ENCODE results near the gene PDE9A.

The PDE9A gene

DNA sequence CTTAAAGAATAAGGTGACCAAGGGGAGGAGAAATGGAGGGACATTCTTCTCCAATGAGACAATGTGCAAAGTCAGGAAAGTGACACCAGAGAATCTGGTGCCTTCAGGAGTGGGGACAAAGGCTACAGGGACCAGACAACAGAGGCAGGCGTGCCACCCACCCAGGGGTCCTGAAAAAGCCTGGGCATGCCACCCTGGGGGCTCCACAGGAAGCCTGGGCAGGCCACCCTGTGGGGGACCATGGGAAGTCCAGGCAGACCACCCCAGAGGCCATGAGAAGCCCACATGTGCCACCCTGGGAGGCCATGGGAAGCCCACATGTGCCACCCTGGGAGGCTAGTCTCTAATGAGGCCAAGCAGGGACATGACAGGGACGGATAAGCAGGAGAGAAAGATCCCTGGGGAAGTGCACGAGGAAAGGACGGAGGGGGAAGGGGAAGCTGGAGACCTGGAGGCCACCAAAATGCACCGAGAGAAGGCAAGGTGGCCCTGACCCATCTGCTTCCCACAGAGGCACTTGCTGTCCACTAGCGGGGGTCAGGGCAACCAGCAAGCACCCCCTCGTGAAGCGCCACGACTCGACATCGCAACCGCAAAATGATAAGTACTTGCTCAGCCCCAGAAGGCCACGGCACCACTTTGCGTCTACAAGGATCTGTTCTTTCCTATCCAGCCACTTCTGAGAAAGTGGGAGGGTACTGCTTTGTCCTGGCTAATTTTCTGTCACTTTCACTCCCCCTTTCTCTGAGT is 7.2 kb upstream of the PDE9A start:
- no peaks in the 10 kb centered on the region for H3K27me3 ChIP-seq (ENCODE audit: control insufficient read depth, insufficient read depth, low read length)
- peaks cover 4% of the 10 kb centered on the region for H3K4me1 ChIP-seq (ENCODE audit: control insufficient read depth, insufficient read depth, low read length)
- H3K9me3 ChIP-seq (ENCODE audit: control insufficient read depth, insufficient read depth, low read length) = no peaks in the 10 kb centered on the region
- no peaks in the 10 kb centered on the region for H3K36me3 ChIP-seq (ENCODE audit: control insufficient read depth, insufficient read depth, low read length)
- no peak overlapping the region for H3K9ac ChIP-seq (ENCODE audit: low read depth, low read length)
- H3K4me3 ChIP-seq (ENCODE audit: low read depth, low read length) = no peak overlapping the region

- no peaks in the 10 kb centered on the region for H3K4me1 ChIP-seq (ENCODE audit: control insufficient read depth, insufficient read depth, low read length)
- H3K4me3 ChIP-seq (ENCODE audit: low read depth, low read length) = no peak overlapping the region
- no peaks in the 10 kb centered on the region for H3K9me3 ChIP-seq (ENCODE audit: control insufficient read depth, insufficient read depth, low read length)
- H3K36me3 ChIP-seq (ENCODE audit: control insufficient read depth, insufficient read depth, low read length) = no peaks in the 10 kb centered on the region
- no peaks in the 10 kb centered on the region for H3K27me3 ChIP-seq (ENCODE audit: control insufficient read depth, insufficient read depth, low read length)
- no peak overlapping the region for H3K9ac ChIP-seq (ENCODE audit: low read depth, low read length)
Observed at GRCh38 chr21:42646836-42647235, 6.6 kb upstream of the PDE9A start.

DNA sequence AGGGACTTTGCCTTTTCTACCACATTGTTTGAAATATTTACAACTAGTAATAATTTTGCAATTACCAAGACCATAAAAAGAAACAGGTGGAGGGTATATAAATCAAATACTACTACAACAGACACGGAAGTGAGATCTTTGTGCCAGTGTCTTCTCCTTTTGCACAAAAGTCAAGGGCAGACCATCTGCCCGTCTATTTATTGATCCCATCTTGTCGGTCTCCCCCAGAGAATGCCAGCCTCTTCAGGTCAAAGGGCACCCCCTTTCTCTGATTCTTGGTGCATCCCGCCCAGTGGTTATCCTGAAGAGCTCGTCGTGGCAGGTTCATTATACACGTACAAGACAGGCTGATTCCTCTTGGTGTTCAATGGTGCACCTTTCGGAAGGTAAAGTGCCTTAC is 4.8 kb upstream of the PDE9A start:
- Histone ChIP-seq H3K4me3 (ENCODE audit: low read depth, low read length) (no peak overlapping the region), H3K36me3 (ENCODE audit: control insufficient read depth, insufficient read depth, low read length) (no peaks in the 10 kb centered on the region), H3K9ac (ENCODE audit: low read depth, low read length) (no peak overlapping the region), H3K27me3 (ENCODE audit: control insufficient read depth, insufficient read depth, low read length) (no peaks in the 10 kb centered on the region), H3K9me3 (ENCODE audit: control insufficient read depth, insufficient read depth, low read length) (no peaks in the 10 kb centered on the region), H3K4me1 (ENCODE audit: control insufficient read depth, insufficient read depth, low read length) (no peaks in the 10 kb centered on the region)

DNA sequence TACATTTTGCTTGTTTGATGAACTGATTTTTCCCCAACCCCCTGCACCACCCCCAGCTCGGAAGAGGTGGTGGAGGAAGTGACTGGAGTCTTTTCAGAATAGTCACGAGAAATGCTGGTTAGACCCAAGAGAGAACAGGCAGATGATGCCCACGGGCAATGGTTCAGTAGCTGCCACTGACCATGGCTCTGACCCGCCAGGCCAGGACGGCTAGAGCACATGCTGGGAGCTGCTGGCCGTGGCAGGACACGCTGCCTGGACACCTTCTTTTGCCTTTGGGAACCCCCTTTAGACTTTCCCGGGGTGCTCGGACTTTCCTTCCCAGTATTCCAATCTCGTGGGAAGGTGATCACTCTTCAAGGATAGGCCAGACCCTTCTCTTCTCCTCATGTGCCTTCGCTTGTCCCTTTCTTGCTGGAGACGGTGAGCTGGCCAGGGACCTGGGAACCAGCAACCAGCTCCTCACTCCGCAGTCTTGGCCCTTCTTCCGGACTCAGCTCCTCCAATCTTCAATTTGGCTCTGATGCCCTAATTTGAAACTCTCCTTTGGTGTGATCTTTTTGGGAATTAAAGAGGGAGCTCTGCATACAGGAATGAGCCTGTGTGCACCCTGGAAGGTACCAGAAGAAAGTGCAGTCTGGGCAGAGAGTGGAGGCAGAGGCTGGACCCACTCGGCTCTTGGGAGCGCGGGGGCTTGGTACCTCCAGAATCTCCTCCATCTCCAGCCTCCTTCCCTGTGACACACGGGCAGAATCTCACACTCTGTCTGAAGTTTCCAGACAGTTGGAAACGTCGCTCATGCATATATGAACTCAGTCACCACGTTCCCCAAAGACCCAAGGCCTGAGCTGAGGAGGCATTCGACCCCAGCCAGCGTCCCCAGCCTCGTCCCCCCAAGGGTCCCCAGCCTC is 4.0 kb upstream of the PDE9A start:
- no peak overlapping the region for H3K9ac ChIP-seq (ENCODE audit: low read depth, low read length)
- H3K9me3 ChIP-seq (ENCODE audit: control insufficient read depth, insufficient read depth, low read length) = no peaks in the 10 kb centered on the region
- H3K4me1 ChIP-seq (ENCODE audit: control insufficient read depth, insufficient read depth, low read length) = no peaks in the 10 kb centered on the region
- no peaks in the 10 kb centered on the region for H3K36me3 ChIP-seq (ENCODE audit: control insufficient read depth, insufficient read depth, low read length)
- H3K4me3 ChIP-seq (ENCODE audit: low read depth, low read length) = no peak overlapping the region
- no peaks in the 10 kb centered on the region for H3K27me3 ChIP-seq (ENCODE audit: control insufficient read depth, insufficient read depth, low read length)

- no peak overlapping the region for H3K4me3 ChIP-seq (ENCODE audit: low read depth, low read length)
- no peak overlapping the region for H3K9ac ChIP-seq (ENCODE audit: low read depth, low read length)
- no peaks in the 10 kb centered on the region for H3K9me3 ChIP-seq (ENCODE audit: control insufficient read depth, insufficient read depth, low read length)
- peaks cover 2% of the 10 kb centered on the region for H3K4me1 ChIP-seq (ENCODE audit: control insufficient read depth, insufficient read depth, low read length)
- H3K27me3 ChIP-seq (ENCODE audit: control insufficient read depth, insufficient read depth, low read length) = no peaks in the 10 kb centered on the region
- H3K36me3 ChIP-seq (ENCODE audit: control insufficient read depth, insufficient read depth, low read length) = no peaks in the 10 kb centered on the region
Observed at GRCh38 chr21:42650033-42650370, 3.4 kb upstream of the PDE9A start.

DNA sequence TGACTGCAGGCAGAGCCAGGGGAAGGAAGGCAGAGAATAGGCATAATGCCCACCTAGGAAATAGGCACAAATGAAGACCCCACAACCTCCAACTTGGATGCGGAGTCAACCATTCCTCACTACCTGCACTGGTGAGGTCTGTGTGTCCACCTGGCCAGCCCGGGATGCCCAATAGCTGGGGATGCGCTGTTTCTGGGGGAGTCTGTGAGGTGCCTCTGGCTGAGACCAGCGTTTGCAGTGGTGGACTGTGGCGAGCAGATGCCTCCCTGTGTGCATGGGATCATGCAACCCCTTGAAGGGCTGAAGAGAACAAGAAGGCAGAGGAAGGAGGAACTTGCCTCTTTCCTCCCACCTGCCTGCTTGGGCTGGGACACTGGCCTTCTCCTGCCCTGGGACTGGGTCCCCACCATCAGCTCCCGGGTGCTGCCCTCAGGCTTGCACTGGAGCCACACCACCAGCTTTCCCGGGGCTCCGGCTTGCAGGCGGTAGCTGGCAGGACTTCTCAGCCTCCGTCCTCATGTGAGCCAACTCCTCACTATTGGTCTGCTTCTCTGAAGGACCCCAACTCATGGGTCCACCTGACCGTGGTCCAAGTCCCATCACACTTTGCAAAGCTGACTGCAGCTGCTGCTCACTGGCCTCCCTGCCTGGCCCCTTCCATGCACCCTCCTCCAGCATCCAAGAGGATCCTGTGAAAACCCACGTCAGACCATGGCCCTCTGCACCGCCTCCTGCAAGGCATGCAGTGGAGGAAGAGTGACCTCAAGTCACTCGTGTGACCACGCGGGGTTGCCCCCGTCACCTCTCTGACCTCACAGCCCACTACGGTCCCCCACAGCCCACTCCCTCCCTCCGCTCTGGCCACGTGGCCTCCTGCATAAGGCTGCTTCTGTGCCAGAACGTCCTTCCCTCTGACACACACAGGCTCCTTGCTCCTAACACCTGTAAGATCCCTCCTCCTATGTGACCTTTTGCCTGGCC is 2.7 kb upstream of the PDE9A start:
- no peaks in the 10 kb centered on the region for H3K27me3 ChIP-seq (ENCODE audit: control insufficient read depth, insufficient read depth, low read length)

GRCh38 chr21:42651515-42652401 is 1.7 kb upstream of the PDE9A start:
- no peaks in the 10 kb centered on the region for H3K27me3 ChIP-seq (ENCODE audit: control insufficient read depth, insufficient read depth, low read length)
- H3K4me3 ChIP-seq (ENCODE audit: low read depth, low read length) = no peak overlapping the region
- H3K9me3 ChIP-seq (ENCODE audit: control insufficient read depth, insufficient read depth, low read length) = no peaks in the 10 kb centered on the region
- H3K4me1 ChIP-seq (ENCODE audit: control insufficient read depth, insufficient read depth, low read length) = peaks cover 18% of the 10 kb centered on the region
- no peaks in the 10 kb centered on the region for H3K36me3 ChIP-seq (ENCODE audit: control insufficient read depth, insufficient read depth, low read length)
- no peak overlapping the region for H3K9ac ChIP-seq (ENCODE audit: low read depth, low read length)

More for the DNA sequence above, 2.7 kb upstream of the PDE9A start:
- H3K9ac ChIP-seq (ENCODE audit: low read depth, low read length) = no peak overlapping the region
- no peaks in the 10 kb centered on the region for H3K36me3 ChIP-seq (ENCODE audit: control insufficient read depth, insufficient read depth, low read length)
- no peak overlapping the region for H3K4me3 ChIP-seq (ENCODE audit: low read depth, low read length)
- H3K4me1 ChIP-seq (ENCODE audit: control insufficient read depth, insufficient read depth, low read length) = peaks cover 7% of the 10 kb centered on the region
- no peaks in the 10 kb centered on the region for H3K9me3 ChIP-seq (ENCODE audit: control insufficient read depth, insufficient read depth, low read length)

DNA sequence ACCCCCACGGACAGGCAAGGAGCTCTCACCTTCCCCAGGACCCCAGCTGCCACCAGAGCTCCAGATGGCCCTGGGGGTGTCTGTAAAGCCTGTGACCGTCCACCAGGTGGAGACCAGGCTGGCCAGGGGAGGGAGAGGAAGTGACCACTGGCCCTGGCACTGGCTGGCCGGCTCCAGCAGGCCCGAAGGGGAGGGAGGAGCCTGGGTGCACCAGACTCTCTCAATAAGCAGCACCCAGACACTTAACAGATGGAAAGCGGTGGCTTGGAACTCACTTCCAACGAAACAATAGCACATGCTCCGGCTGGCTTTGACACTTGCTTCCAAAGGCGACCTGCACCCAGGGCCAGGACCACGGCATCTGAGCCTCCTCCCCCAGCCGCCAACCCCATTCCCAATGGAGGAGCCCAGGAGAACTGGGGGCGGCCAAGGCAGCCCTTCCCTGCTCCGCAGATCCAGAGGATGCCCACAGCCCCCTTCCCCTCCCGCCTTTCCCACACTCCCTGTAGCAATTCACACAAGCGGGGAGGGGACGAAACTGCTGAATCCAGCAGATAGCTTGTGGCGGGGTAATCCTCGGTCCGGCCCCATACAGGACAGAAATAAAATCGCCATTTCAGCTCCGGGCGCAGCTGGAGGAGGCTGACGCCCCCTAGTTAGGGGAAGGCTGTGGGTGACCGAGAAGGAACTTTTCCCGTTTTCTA is 742 bp upstream of the PDE9A start:
- Histone ChIP-seq H3K4me3 (ENCODE audit: low read depth, low read length) (peak overlapping the region; percentile 57), H3K9me3 (ENCODE audit: control insufficient read depth, insufficient read depth, low read length) (no peaks in the 10 kb centered on the region), H3K36me3 (ENCODE audit: control insufficient read depth, insufficient read depth, low read length) (no peaks in the 10 kb centered on the region), H3K4me1 (ENCODE audit: control insufficient read depth, insufficient read depth, low read length) (peaks cover 19% of the 10 kb centered on the region), H3K27me3 (ENCODE audit: control insufficient read depth, insufficient read depth, low read length) (no peaks in the 10 kb centered on the region), H3K9ac (ENCODE audit: low read depth, low read length) (peak overlapping the region; percentile 60)

GRCh38 chr21:42654179-42654912 is 925 bp downstream of the PDE9A start:
- peak overlapping the region; percentile 24 for H3K9ac ChIP-seq (ENCODE audit: low read depth, low read length)
- H3K4me3 ChIP-seq (ENCODE audit: low read depth, low read length) = peak overlapping the region; percentile 71
- H3K27me3 ChIP-seq (ENCODE audit: control insufficient read depth, insufficient read depth, low read length) = no peaks in the 10 kb centered on the region
- no peaks in the 10 kb centered on the region for H3K9me3 ChIP-seq (ENCODE audit: control insufficient read depth, insufficient read depth, low read length)
- peaks cover 19% of the 10 kb centered on the region for H3K4me1 ChIP-seq (ENCODE audit: control insufficient read depth, insufficient read depth, low read length)
- H3K36me3 ChIP-seq (ENCODE audit: control insufficient read depth, insufficient read depth, low read length) = no peaks in the 10 kb centered on the region
